ENCODE data around the gene PPIL6. TPM values are rescaled to one million over a fixed set of nuclear protein-coding genes. Genes with fewer than 3 reads are reported as not detected.
A peak's percentile ranks its signal among the peaks of the same experiment; 100 is the strongest.

PPIL6 gene
- total RNA-seq, 1 experiment from 2014 or later = not detected

GRCh38 chr6:109411034-109411433 is 29.4 kb downstream of the PPIL6 start:
- Histone ChIP-seq H3K9me3 (no peaks in the 10 kb centered on the region), H3K27me3 (replicated peaks; ENCODE audit: control insufficient read depth, insufficient read depth, low read length) (no peaks in the 10 kb centered on the region), H3K4me3 (ENCODE audit: low read depth, low read length) (no peak overlapping the region), H3K4me1 (no peaks in the 10 kb centered on the region), H3K36me3 (ENCODE audit: control insufficient read depth, insufficient read depth, low read length) (no peaks in the 10 kb centered on the region)
- ChIA-PET POLR2A (no interaction called here), CTCF (no interaction called here)
- BruUV-seq (replicated peaks) = no TSS peak
- Mint-ChIP-seq H3K36me3 (ENCODE audit: insufficient read depth, unreplicated experiment) (no peaks in the 10 kb centered on the region), H3K27me3 (ENCODE audit: insufficient read depth, unreplicated experiment) (peaks cover 4% of the 10 kb centered on the region), H3K4me3 (ENCODE audit: unreplicated experiment) (no peak overlapping the region), H3K4me1 (ENCODE audit: low read depth, unreplicated experiment) (no peaks in the 10 kb centered on the region), H3K9me3 (ENCODE audit: unreplicated experiment) (peaks cover 9% of the 10 kb centered on the region), H3K27ac (ENCODE audit: unreplicated experiment) (no peak overlapping the region)
- DNase-seq = no peak
- intact Hi-C loops (cut with micrococcal nuclease; ENCODE audit: unreplicated experiment) = no loop called here
- TF ChIP-seq CTCF (IDR thresholded peaks at IDR 0.05; ENCODE audit: insufficient read depth in 1 of 2, low read depth in 1 of 2, low read length in 1 of 2, severe bottlenecking in 1 of 2, unreplicated experiment in 1 of 2) = no peak

GRCh38 chr6:109406196-109406595 is 34.2 kb downstream of the PPIL6 start:
- DNase-seq = no peak
- H3K9me3 Mint-ChIP-seq (ENCODE audit: unreplicated experiment) = no peaks in the 10 kb centered on the region
- Histone ChIP-seq H3K4me1 (no peaks in the 10 kb centered on the region), H3K27me3 (replicated peaks; ENCODE audit: control insufficient read depth, insufficient read depth, low read length) (no peaks in the 10 kb centered on the region), H3K9me3 (no peaks in the 10 kb centered on the region), H3K4me3 (ENCODE audit: low read depth, low read length) (no peak overlapping the region), H3K36me3 (ENCODE audit: control insufficient read depth, insufficient read depth, low read length) (no peaks in the 10 kb centered on the region)
- H3K4me1 Mint-ChIP-seq (ENCODE audit: low read depth, unreplicated experiment) = no peaks in the 10 kb centered on the region
- no TSS peak for BruUV-seq (replicated peaks)
- no peak overlapping the region for H3K27ac Mint-ChIP-seq (ENCODE audit: unreplicated experiment)
- H3K36me3 Mint-ChIP-seq (ENCODE audit: insufficient read depth, unreplicated experiment) = no peaks in the 10 kb centered on the region
- intact Hi-C loops (cut with micrococcal nuclease; ENCODE audit: unreplicated experiment) = no loop called here
- TF ChIP-seq CTCF (IDR thresholded peaks at IDR 0.05; ENCODE audit: insufficient read depth in 1 of 2, low read depth in 1 of 2, low read length in 1 of 2, severe bottlenecking in 1 of 2, unreplicated experiment in 1 of 2) = no peak
- ChIA-PET CTCF (no interaction called here), POLR2A (no interaction called here)
- H3K27me3 Mint-ChIP-seq (ENCODE audit: insufficient read depth, unreplicated experiment) = peaks cover 7% of the 10 kb centered on the region
- no peak overlapping the region for H3K4me3 Mint-ChIP-seq (ENCODE audit: unreplicated experiment)

- no peak overlapping the region for H3K27ac Mint-ChIP-seq (ENCODE audit: unreplicated experiment)
- Histone ChIP-seq H3K36me3 (ENCODE audit: control insufficient read depth, insufficient read depth, low read length) (no peaks in the 10 kb centered on the region), H3K4me1 (no peaks in the 10 kb centered on the region), H3K9me3 (no peaks in the 10 kb centered on the region), H3K4me3 (ENCODE audit: low read depth, low read length) (no peak overlapping the region), H3K27me3 (replicated peaks; ENCODE audit: control insufficient read depth, insufficient read depth, low read length) (no peaks in the 10 kb centered on the region)
- H3K4me1 Mint-ChIP-seq (ENCODE audit: low read depth, unreplicated experiment) = no peaks in the 10 kb centered on the region
- H3K4me3 Mint-ChIP-seq (ENCODE audit: unreplicated experiment) = no peak overlapping the region
- H3K9me3 Mint-ChIP-seq (ENCODE audit: unreplicated experiment) = no peaks in the 10 kb centered on the region
- POLR2A ChIA-PET = no interaction called here
- no peaks in the 10 kb centered on the region for H3K36me3 Mint-ChIP-seq (ENCODE audit: insufficient read depth, unreplicated experiment)
- H3K27me3 Mint-ChIP-seq (ENCODE audit: insufficient read depth, unreplicated experiment) = peaks cover 6% of the 10 kb centered on the region
- no TSS peak for BruUV-seq (replicated peaks)
- intact Hi-C loops (cut with micrococcal nuclease; ENCODE audit: unreplicated experiment) = loop anchor here (1.0 to 2.0 kb wide), 3 partner anchors 14 to 214 kb away; no protein-coding TSS in a partner anchor
- peak in 1 of 2 experiments; percentile 21 for DNase-seq
- CTCF ChIA-PET = interaction anchor here (0.6 kb wide), 2 partner anchors 13 to 209 kb away, joined by 3 read pairs; no protein-coding TSS in a partner anchor
- TF ChIP-seq CTCF (IDR thresholded peaks at IDR 0.05; ENCODE audit: insufficient read depth in 1 of 2, low read depth in 1 of 2, low read length in 1 of 2, severe bottlenecking in 1 of 2, unreplicated experiment in 1 of 2) = peak; percentile 28 to 42
These were observed 43.4 kb downstream of the PPIL6 start for GRCh38 chr6:109397020-109397419.
